M059J (cell line): ENCODE results near the gene ZSCAN4. TPM values are rescaled to one million over a fixed set of nuclear protein-coding genes. Genes with fewer than 3 reads are reported as not detected.
A peak's percentile ranks its signal among the peaks of the same experiment; 100 is the strongest.

ENCODE experiments used
- DNase-seq: peaks from one replicate; pipeline ENCODE4 v3.0.0-alpha.2; 2012; ENCODE audit warnings: low read depth
- total RNA-seq: library from RNA; depleted of rRNA; stranded (reverse); fragments of >200 nt; shearing (Covaris generic); gene quantifications from 2 replicates; pipeline ENCODE4 v1.2.3, GENCODE V29; 2014; rRNA removed

The ZSCAN4 gene, protein sequence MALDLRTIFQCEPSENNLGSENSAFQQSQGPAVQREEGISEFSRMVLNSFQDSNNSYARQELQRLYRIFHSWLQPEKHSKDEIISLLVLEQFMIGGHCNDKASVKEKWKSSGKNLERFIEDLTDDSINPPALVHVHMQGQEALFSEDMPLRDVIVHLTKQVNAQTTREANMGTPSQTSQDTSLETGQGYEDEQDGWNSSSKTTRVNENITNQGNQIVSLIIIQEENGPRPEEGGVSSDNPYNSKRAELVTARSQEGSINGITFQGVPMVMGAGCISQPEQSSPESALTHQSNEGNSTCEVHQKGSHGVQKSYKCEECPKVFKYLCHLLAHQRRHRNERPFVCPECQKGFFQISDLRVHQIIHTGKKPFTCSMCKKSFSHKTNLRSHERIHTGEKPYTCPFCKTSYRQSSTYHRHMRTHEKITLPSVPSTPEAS
- total RNA-seq, result not detected in 2 replicates

DNA sequence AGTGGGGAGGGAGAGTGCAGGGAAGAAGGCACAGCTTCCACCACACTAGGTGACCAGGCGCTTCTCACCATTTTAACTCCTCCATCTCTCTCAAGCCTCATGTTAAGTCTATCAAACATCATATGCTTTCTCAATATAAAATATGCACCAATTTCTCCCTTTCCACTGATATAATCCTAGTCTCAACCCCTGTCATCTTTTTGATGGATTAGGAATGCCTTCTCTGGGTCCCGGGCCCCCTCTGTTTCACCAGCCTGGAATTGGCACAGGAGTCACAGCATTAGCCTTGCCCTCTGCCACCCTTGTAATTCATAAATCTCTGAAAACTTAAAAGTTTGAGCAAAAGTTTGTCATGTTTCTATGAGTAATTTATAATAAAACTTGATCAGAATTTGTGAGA lies at the start of gene ZSCAN4:
Gene ZSCAN4 (plus strand): TSS at position 301 of the 400 bp plus-strand sequence. CDS start 7,211 bp downstream, outside the sequence.
- no peak for DNase-seq

DNA sequence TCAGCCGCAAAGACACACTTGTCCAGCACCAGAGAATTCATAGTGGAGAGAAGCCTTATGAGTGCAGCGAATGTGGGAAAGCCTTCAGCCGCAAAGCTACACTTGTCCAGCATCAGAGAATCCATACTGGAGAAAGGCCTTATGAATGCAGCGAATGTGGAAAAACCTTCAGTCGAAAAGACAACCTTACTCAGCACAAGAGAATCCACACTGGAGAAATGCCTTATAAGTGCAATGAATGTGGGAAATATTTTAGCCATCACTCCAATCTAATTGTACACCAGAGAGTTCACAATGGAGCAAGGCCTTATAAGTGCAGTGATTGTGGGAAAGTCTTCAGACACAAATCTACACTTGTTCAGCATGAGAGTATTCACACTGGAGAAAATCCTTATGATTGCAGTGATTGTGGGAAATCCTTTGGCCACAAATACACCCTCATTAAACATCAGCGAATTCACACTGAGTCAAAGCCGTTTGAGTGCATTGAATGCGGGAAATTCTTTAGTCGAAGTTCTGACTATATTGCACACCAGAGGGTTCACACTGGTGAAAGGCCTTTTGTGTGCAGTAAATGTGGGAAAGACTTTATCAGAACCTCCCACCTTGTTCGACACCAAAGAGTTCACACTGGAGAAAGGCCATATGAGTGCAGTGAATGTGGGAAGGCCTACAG lies 47.9 kb upstream of the ZSCAN4 start:
- peak; percentile 14 for DNase-seq

DNA sequence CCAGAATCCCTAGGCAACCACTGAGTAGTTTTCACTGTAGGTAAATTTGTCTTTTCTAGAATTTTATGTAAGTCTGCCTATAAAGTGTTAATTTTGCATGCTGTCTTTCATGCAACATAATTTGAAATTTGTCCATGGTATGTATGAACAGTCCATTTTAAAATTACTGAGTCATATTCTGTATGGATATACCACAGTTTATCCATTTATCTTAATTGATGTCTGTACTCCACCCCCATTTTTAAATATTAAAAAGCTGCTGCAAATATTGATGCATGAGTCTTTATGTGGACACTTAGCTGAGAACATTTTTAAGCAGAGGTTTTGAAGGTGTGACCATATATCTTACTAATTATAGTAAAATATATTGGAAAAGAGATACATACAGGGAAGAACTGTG lies 45.6 kb upstream of the ZSCAN4 start:
- no peak for DNase-seq

DNA sequence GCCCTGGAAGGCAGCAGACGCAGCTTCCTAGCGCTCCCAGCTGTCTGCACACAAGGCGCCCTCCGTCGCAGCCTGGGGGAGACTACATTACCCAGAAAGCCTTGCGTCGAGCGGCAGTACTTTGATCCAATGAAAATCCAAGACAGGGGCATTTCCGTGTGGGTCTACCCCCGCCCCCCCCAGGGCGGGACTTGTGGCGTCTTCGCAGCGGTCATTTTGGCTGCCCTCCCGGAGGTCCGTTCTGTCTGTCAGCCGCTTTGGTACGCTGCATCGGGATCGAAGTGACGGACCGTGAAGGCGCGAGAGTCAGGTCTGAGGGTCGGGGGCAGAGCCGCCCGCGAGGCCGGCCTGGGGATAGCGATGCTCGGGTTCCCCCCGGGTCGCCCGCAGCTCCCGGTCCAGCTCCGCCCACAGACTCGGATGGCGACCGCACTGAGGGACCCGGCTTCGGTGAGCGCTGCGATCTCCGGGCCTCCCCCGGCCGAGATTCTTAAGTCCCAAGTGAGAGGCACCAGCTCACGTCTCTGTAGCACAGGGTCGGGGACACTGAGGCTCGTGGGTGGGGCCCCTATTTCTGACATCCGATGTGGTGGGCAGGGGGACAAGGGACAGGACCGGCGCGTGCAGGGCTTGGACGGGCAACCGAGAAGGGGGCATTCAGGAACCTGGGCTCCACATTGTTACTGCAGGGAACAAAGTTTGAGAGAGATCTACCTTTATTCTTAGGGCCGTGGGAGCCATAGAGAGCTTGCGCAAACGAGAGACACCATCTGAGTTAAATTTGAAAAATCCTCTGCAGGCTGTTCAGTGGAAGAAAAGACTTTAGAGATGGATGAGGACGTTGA lies 35.5 kb upstream of the ZSCAN4 start, which contains the start of gene ZNF211:
Gene ZNF211 (plus strand): TSS at position 182 of the 845 bp plus-strand sequence. CDS start 179 bp downstream, at position 361.
- peak; percentile 95 for DNase-seq

DNA sequence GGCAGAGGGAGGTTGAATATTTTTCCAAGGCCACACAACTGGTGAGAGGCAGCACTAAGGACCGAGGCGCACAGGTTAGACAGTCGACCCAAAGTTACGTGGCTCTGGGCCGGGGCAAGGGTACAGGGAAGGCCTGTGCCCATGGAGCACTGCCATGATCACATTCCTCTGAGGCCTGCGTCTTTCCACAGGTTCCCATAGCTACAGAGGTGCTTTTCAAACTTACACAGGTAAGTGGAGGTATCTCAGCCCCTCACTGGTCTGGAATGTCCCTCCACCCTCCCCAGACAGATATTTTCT lies 35.0 kb upstream of the ZSCAN4 start:
- no peak for DNase-seq

DNA sequence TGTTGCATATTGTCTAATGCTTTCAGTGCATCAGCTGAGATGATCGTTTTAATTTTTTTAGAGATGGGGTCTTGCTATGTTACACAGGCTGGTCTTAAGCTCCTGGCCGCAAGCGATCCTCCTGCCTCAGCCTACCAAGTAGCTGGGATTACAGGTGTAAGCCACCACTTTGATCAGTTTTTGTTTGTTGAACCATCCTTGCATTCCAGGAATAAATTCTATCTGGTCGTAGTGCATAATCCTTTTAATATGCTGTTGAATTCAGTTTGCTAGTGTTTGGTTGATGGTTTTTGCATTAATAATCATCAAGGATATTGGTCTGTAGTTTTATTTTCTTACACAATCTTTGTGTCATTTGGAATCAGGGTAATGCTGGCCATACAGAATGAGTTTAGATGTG lies 31.4 kb upstream of the ZSCAN4 start:
- DNase-seq, result no peak

DNA sequence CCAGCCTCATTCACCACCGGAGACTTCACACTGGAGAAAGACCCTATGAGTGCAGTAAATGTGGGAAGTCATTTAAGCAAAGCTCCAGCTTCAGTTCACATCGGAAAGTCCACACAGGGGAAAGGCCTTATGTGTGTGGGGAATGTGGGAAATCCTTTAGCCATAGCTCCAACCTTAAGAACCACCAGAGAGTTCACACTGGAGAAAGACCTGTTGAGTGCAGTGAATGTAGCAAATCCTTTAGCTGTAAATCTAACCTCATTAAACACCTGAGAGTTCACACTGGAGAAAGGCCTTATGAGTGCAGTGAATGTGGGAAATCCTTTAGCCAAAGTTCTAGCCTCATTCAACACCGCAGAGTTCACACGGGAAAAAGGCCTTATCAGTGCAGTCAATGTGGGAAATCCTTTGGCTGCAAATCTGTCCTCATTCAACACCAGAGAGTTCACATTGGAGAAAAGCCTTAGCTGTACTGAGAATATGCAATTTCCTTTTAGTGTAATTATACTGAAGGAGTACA lies 27.0 kb upstream of the ZSCAN4 start:
- DNase-seq, result no peak

DNA sequence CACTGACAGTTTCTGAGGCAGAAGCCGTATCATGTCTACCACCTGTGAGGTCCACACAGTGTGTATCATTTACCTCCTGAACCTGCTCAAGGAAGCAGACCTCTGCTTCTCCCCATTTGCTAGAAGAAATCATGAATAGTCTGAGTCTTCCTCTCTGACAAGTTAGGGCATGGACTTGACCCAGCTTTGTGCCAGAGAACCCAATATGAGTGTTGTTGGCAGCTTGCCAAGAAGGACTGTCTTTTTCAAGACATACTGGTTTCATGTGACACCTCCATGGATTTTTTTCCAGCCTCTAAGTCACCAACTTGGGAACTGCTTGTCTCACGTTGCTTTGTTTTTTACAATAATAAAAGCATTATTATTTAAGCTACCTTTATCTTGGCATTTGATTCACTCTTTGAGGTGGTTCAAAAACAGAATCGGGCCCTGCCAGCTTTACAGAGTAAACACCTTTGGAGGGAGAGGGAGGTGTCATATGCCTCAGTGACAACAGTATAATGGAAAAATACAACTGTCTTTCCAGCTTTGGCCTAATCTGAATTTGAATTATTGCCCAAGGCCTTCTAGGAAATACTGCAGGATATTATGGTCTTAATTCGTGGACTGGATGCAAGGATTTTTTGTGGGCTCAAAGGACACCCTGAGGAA lies 26.2 kb upstream of the ZSCAN4 start:
- no peak for DNase-seq

DNA sequence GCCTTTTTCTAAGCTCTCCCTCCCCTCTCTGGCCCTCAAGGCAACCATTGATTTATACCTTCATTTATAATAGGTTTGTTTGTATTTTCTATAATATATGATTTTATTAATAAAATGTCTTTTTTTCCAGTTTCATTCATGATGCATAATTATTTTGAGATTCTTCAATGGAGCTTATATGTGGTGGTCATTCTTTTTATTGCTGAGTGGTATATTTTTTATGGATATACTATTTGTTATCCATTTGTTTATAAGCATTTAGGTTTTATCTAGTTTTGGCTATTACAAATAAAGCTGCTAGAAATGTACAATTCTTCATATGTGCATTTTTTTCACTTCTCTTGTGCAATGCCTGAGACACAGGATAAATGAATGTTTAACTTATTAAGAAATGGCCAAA lies 25.0 kb upstream of the ZSCAN4 start:
- DNase-seq, result no peak

DNA sequence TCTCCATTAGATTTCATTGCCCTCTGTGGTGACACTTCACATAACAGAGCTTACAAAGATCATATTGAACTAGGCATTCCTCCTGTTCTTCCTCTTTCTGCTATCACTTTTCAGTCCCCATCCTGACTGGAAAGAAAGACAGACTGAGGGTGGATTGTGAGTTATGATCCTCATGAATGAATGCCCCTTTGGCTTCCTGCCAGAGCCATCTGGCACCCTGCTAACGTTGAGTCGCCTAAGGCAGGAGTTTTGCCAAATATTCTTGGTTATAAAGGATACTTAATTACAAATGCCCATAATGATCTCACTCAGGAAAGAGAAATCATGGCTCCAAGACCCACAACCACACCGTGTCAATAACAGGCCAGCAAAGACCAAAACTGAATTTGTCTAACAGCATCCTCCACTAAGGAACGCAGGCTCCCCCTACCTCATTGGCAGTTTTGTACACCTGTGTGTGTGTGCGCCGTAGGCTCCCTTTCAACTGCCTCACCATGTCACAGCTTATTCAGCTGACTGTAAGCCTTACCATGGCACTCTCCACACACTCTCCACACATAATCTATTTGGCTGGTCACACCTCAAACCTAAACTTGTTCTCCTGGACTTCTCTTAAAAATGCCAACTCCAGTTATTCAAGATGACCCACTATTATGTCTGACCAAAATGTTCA lies 20.3 kb upstream of the ZSCAN4 start:
- no peak for DNase-seq

DNA sequence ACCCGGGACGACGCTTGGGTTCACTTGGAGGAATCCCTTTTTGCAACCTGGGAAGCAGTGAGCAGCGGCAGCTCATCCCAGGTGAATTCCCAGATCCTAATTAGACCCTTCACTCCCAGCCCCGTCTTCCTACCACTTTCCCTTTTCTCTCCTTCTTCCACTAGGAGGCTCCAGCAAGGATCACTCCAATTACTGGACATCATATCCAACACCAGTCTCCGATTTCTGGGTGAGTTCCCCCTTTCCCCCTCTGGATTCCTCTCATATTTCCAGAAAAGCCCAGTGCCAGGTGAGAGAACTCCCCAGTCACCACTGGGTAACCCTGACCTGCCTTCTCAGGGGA lies 17.1 kb upstream of the ZSCAN4 start:
- no peak for DNase-seq

DNA sequence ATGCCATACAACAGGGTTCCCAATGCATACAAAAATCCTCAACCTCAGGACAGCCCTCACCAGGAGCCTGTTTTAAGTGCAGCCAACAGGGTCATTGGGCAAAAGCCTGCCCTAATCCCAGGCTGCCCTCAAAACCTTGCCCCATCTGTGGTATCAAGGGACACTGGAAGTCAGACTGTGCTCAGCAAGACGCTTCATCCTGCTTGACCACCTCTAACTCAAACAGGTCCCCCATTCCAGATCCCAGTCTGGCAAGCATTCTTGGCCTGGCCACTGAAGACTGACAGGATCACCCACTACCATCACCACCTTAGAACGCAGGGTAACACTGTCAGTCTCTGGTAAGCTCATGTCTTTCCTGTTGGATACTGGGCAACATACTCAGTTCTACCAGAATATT lies 15.0 kb upstream of the ZSCAN4 start:
- no peak for DNase-seq

DNA sequence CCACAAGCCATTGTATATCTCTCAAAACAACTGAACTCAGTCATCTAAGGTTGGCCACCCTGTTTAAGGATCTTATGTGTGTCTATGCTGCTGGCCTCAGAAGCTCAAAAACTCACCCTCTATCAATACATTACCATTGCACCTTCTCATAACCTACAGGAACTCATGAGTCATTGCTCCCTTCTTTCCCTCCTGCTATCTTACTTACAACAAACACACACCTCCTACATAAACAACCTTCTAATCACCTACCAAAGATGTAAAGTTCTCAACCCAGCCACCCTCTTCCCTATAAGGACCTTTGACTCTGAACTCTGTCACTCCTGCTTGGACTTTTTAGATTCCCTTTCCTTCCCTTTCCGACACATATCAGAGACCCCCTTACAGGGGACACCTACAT lies 13.3 kb upstream of the ZSCAN4 start:
- no peak for DNase-seq

DNA sequence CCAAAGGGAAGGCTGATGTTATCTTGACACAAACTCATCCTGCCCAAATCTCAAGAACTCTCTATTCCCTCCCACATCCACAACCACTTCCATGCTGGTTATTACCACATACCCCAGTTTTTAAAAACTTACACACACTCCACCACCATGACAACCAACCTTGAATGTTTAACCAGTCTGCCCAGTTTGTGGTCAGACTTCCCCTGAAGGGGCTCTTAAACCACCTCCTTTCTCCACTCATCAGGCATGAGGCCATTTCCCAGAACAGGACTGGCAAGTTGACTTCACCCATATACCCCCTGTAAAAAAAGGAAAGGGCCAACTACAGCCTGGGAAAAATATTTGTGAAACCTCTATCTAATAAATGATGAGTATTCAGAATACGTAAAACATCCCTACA lies 12.4 kb upstream of the ZSCAN4 start:
- no peak for DNase-seq

DNA sequence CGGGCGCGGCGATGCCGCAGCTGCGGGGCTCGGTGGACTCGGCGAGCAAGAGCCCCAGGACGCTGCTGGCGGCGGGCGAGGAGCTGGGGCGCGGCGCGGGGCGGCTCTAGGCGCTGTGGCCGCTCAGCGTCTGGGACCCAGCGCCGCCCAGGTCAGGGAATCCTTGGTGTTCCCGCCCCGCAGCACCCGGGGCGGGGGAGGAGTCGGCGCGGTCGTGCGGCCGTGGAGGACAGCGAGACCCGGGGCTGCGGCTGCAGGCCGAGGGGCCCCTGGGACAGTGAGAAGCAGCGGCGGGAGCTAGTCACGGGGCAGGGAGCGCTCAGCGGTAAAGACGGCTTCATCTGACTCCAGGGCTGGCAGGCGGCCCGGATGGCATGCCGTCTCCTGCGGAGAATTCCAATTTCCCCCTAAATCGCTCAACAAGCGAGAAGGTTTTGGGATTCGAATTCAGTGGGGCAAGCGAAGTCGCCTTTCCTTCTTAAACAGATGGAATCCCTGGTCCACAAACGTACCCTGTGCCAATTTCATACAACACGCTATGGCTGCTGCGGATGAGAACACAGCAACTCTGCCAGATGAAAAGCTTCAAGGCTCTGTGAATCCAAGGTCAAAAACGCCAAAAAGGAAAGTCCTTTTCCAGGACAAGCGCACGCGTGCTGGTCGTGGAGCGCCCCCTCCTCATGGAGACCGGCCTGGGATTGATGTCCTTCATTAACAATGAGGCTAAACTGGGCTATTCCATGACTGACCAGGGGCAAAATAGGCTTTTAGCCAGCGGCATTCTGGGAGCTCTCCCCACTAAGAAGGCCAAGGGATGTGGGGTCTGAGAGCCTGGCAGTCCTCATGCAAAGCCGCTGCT lies 4.2 kb upstream of the ZSCAN4 start:
- peak; percentile 61 for DNase-seq

DNA sequence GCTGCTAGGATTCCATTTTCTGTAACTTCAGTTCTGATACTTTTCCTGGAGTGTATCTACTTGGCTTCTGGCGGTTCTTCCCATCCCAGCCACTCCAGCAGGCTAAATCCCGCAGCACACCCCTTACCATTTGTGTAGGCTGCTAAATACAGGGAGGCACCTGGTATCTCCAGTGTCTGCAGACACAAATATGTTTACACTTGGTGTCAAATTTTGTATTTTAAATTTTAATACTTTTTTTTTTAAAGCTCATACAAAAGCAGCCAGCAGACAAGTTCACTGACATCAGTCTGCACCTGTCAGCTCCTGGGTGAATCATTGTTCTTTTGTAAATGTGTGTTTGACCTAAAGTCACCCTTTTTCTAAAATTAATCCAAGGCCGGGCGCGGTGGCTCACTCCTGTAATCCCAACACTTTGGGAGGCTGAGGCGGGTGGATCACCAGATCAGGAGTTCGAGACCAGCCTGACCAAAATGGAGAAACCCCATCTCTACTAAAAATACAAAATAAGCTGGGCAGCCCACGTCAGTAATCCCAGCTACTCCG lies 3.4 kb upstream of the ZSCAN4 start:
- DNase-seq, result no peak

DNA sequence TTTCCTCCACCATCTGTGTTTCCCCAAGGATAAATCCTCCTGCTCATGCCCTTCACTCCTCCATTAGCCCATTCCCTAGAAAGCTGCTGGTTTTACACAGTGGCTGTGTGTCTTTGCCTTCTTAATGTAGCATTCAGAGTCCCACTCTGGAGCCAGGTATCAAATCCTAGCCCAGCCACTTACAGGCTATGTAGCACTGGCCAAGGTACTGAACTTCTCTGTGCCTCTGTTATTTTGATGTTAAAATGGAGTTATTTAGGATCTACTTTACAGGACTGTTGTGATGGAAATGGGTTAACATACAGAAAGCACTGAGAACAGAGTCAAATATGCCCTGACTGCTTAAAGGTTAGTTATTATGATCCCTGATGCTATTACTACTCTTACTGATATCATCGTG lies 1.5 kb upstream of the ZSCAN4 start:
- DNase-seq, result no peak

DNA sequence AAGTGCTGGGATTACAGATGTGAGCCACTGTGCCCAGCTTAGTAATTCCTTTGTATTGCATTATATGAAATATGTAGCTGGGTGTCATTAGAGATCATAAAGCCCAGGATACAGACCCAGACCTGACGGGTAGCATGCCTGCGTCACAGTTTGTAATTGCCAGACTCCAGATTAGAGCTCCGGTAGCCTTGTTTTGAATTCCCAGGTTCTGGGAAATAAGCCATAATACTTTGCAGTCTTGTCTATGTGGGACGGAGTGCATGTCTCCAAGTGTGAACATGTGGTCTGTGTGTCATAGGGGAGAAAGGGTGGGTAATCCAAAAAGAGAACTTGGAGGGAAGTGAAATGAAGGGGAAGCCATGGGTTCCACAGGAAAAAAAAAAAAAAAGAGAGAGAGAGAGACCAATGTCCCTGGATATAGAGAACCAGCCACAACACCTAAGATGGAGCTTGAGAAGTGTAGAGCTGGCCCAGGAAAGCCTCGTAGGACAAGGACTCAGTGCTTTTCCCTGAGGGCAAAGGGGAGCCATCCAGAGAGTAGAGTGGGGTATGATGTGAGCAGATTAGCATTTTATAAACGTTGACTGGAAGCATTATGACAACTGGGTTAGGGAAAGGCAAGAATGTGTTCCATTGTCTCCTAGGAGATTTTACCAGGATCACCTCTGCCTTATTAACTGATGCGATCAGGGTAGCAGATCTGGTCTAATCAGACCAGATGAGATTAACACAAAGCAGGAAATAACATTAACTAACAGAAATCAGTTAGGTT lies 2.6 kb downstream of the ZSCAN4 start:
- no peak for DNase-seq

DNA sequence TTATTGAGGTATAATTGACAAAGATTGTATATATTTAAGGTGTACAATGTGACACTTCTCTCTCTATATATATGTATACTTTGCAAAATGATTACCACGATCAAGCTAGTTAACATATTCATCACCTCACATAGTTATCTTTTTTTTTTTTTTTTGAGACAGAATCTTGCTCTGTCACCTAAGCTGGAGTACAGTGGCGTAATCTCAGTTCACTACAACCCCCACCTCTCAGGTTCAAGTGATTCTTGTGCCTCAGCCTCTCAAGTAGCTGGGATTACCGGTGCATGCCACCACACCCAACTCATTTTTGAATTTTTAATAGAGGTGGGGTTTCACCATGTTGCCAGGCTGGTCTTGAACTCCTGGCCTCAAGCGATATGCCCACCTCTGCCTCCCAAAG lies 3.7 kb downstream of the ZSCAN4 start:
- no peak for DNase-seq
